Measurements from ENCODE around the gene PRKCE.

DNA sequence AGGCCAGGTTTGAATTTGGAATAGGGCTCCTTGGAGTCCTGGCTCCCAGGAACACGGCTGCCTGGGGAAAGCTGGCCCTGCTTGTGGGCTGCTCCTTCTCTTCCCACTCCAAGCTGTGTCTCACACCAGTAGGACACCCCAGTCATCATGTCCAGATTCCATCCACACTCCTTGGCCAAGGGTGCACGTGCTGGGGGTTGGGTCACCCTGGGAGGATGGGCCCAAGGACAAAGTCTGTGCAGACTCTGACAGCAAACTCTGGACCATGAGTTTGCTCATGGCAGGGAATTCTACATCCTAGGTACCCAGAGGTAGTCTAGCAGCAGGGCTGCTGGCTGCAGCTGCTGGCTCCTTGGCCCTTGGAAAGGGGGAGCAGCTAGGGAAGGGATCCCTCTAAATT is 543.4 kb downstream of the PRKCE start:
- TF ChIP-seq, protein P1, sequence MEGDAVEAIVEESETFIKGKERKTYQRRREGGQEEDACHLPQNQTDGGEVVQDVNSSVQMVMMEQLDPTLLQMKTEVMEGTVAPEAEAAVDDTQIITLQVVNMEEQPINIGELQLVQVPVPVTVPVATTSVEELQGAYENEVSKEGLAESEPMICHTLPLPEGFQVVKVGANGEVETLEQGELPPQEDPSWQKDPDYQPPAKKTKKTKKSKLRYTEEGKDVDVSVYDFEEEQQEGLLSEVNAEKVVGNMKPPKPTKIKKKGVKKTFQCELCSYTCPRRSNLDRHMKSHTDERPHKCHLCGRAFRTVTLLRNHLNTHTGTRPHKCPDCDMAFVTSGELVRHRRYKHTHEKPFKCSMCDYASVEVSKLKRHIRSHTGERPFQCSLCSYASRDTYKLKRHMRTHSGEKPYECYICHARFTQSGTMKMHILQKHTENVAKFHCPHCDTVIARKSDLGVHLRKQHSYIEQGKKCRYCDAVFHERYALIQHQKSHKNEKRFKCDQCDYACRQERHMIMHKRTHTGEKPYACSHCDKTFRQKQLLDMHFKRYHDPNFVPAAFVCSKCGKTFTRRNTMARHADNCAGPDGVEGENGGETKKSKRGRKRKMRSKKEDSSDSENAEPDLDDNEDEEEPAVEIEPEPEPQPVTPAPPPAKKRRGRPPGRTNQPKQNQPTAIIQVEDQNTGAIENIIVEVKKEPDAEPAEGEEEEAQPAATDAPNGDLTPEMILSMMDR (IDR thresholded peaks at IDR 0.05): no peak
- TF ChIP-seq, protein P2, sequence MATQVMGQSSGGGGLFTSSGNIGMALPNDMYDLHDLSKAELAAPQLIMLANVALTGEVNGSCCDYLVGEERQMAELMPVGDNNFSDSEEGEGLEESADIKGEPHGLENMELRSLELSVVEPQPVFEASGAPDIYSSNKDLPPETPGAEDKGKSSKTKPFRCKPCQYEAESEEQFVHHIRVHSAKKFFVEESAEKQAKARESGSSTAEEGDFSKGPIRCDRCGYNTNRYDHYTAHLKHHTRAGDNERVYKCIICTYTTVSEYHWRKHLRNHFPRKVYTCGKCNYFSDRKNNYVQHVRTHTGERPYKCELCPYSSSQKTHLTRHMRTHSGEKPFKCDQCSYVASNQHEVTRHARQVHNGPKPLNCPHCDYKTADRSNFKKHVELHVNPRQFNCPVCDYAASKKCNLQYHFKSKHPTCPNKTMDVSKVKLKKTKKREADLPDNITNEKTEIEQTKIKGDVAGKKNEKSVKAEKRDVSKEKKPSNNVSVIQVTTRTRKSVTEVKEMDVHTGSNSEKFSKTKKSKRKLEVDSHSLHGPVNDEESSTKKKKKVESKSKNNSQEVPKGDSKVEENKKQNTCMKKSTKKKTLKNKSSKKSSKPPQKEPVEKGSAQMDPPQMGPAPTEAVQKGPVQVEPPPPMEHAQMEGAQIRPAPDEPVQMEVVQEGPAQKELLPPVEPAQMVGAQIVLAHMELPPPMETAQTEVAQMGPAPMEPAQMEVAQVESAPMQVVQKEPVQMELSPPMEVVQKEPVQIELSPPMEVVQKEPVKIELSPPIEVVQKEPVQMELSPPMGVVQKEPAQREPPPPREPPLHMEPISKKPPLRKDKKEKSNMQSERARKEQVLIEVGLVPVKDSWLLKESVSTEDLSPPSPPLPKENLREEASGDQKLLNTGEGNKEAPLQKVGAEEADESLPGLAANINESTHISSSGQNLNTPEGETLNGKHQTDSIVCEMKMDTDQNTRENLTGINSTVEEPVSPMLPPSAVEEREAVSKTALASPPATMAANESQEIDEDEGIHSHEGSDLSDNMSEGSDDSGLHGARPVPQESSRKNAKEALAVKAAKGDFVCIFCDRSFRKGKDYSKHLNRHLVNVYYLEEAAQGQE (IDR thresholded peaks at IDR 0.05; ENCODE audit: low read depth, low read length): no peak
- no peak for TF ChIP-seq YY1 (IDR thresholded peaks at IDR 0.05; ENCODE audit: low read depth)
- no peak for TF ChIP-seq MAX (IDR thresholded peaks at IDR 0.05; ENCODE audit: low read depth)
- no peak for TF ChIP-seq POLR2AphosphoS5 (IDR thresholded peaks at IDR 0.05; ENCODE audit: low read depth, low read length)
- TF ChIP-seq EP300 (IDR thresholded peaks at IDR 0.05; ENCODE audit: borderline replicate concordance in 1 of 2, low read depth in 1 of 2, low read length in 1 of 2): no peak
- no peak for TF ChIP-seq NRF1 (IDR thresholded peaks at IDR 0.05; ENCODE audit: low read depth, low read length)
- TF ChIP-seq, protein P3, sequence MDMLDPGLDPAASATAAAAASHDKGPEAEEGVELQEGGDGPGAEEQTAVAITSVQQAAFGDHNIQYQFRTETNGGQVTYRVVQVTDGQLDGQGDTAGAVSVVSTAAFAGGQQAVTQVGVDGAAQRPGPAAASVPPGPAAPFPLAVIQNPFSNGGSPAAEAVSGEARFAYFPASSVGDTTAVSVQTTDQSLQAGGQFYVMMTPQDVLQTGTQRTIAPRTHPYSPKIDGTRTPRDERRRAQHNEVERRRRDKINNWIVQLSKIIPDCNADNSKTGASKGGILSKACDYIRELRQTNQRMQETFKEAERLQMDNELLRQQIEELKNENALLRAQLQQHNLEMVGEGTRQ (IDR thresholded peaks at IDR 0.05; ENCODE audit: borderline replicate concordance, low read depth, low read length): no peak
- no peak for TF ChIP-seq RCOR1 (IDR thresholded peaks at IDR 0.05; ENCODE audit: low read length)
- no peak for TF ChIP-seq GABPA (IDR thresholded peaks at IDR 0.05; ENCODE audit: low read depth)
- TF ChIP-seq JUND (IDR thresholded peaks at IDR 0.05): no peak

Data from SK-N-SH (cell line).